Measurements from ENCODE around the gene LRRFIP1.

LRRFIP1 gene

DNA sequence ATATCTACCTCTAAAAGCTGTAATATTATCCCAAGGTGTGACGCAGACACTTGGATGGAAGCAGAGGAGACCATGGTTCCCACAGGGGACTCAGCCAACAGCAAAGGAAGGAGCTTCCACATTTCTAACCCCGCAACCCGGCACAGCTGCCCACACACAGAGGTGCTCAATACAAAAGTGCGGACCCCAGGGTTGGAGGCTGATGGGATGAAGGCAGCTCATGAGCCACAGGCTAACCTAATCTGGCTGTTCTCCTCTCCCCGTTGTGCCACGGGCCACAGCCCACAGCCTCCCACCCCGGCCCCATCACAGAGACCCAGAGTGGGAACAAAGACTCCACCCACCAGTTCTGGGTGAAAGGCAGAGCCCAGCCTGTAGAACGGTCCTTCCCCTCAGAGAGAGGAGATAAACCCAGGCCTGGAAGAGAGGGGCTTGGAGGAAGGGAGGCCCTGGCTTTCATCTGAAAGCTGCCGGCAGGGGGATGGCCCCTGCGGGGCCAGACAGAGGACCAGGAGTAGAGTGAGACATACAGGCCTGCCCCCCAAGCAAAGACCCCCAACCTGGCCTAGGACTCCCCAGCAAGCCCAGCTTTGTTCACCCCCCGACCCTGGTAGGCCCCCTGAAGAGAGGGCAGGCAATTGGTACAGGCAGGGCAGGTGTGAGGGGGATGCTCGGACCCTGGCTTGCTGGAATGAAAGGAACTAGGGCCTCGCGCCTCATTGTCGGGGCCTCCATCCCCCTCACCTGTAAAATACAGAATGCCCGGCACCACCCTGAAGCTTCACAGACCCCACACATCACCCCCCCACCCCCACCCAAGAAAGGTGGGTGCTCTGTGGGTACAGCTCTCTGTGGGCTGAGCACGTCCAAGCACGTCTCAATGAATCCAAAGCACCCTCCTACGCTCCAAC is 43.7 kb upstream of the LRRFIP1 start:
- no peak overlapping the region for H3K4me3 Mint-ChIP-seq
- H3K27me3 Mint-ChIP-seq (ENCODE audit: low read depth): no peaks in the 10 kb centered on the region
- no peak overlapping the region for H3K27ac Mint-ChIP-seq
- peaks cover 3% of the 10 kb centered on the region for H3K36me3 Mint-ChIP-seq (ENCODE audit: low read depth)
- H3K4me1 Mint-ChIP-seq: peaks cover 25% of the 10 kb centered on the region
- no peaks in the 10 kb centered on the region for H3K9me3 Mint-ChIP-seq
- TF ChIP-seq, protein P1, sequence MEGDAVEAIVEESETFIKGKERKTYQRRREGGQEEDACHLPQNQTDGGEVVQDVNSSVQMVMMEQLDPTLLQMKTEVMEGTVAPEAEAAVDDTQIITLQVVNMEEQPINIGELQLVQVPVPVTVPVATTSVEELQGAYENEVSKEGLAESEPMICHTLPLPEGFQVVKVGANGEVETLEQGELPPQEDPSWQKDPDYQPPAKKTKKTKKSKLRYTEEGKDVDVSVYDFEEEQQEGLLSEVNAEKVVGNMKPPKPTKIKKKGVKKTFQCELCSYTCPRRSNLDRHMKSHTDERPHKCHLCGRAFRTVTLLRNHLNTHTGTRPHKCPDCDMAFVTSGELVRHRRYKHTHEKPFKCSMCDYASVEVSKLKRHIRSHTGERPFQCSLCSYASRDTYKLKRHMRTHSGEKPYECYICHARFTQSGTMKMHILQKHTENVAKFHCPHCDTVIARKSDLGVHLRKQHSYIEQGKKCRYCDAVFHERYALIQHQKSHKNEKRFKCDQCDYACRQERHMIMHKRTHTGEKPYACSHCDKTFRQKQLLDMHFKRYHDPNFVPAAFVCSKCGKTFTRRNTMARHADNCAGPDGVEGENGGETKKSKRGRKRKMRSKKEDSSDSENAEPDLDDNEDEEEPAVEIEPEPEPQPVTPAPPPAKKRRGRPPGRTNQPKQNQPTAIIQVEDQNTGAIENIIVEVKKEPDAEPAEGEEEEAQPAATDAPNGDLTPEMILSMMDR (IDR thresholded peaks at IDR 0.05; ENCODE audit: unreplicated experiment in 3 of 3): no peak

GRCh38 chr2:237585590-237586221 is 41.7 kb upstream of the LRRFIP1 start:
- TF ChIP-seq, protein P1 (IDR thresholded peaks at IDR 0.05; ENCODE audit: unreplicated experiment in 3 of 3): no peak

DNA sequence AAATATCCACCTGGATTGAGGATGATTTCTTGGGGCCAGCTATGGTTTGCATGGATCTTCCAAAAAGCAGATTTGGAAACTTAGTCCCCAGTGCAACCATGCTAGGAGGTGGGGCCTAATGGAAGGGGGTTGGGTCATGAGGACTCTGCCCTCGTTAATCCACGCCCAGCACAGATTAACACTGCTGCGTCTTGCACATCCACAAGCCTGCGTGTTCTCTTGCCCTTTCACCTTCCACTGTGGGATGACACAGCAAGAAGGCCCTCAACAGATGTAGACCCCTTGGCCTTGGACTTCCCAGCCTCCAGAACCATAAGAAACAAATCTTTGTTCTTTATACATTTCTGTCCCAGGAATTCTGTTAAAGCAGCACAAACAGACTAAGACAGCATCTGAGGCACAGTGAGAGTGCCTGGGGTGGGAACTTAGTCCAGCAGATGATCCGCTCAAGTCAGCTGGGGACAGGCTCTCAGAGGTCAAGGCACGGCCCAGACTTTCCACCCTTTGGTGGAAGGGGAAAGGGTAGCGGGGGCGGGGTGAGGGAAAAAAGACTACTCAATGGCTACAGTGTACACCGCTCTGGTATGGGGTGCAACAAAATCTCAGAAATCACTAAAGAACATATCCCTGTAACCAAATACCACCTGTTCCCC is 39.2 kb upstream of the LRRFIP1 start:
- Mint-ChIP-seq H3K36me3 (ENCODE audit: low read depth) (peaks cover 3% of the 10 kb centered on the region), H3K4me3 (no peak overlapping the region), H3K4me1 (peaks cover 34% of the 10 kb centered on the region), H3K27ac (peak overlapping the region in 1 of 3 experiments; percentile 56), H3K27me3 (ENCODE audit: low read depth) (no peaks in the 10 kb centered on the region), H3K9me3 (no peaks in the 10 kb centered on the region)
- TF ChIP-seq, protein P1 (IDR thresholded peaks at IDR 0.05; ENCODE audit: unreplicated experiment in 3 of 3): no peak

More at GRCh38 chr2:237585590-237586221, 41.7 kb upstream of the LRRFIP1 start:
- H3K9me3 Mint-ChIP-seq: no peaks in the 10 kb centered on the region
- H3K36me3 Mint-ChIP-seq (ENCODE audit: low read depth): peaks cover 3% of the 10 kb centered on the region
- no peak overlapping the region for H3K27ac Mint-ChIP-seq
- no peaks in the 10 kb centered on the region for H3K27me3 Mint-ChIP-seq (ENCODE audit: low read depth)
- H3K4me3 Mint-ChIP-seq: no peak overlapping the region
- H3K4me1 Mint-ChIP-seq: peaks cover 36% of the 10 kb centered on the region

DNA sequence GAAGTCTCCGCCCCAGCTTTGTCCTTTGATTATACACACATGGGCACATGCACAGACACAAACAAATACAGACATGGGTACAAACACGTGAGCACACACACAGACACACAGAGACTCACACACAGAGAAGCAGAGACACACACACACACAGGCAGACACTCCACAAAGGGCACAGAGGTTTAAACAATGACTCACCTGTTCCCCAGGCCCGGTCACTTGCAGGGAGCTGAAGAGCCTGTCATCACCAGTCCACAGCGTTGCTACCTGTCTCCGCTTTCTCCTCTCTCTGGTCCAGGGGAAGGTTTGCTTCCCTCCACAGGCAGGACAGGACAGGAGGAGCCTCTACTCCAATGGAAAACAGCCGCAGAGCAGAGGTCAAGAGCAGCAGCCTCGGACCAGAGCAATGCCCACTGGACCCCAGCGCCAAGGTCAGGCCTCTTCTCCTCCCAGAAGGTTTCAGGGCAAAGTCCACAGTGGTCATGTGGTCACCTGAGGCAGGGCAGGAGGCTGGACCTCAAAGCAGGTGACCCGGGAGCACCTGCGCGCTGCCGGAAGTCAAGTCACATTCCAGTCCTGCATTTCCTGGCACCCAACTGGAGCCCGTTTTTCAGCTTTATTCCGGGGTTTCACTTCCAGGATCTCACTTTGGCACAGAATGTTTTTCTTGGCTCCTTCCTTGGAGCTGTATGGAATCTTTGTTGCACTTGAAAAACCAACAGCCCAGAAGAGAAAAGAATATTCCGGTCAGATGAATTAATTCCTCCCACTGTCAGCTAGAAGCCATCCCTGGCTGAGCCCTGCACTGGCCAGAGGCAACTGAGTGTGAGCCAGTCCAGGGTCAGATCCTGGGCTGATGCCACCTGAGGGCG is 36.9 kb upstream of the LRRFIP1 start, which contains the start of gene RAB17:
Gene RAB17 (minus strand): TSS at position 463 of the 869 bp plus-strand sequence. CDS start 4,580 bp downstream, outside the sequence.
- Mint-ChIP-seq H3K27ac (peak within 1 kb of the TSS; percentile 38 to 89 (median 68)), H3K9me3 (no peaks in the 10 kb centered on the region), H3K4me1 (peaks cover 49% of the 10 kb centered on the region), H3K4me3 (peak within 1 kb of the TSS; percentile 42 to 52 (median 46)), H3K36me3 (ENCODE audit: low read depth) (peaks cover 3% of the 10 kb centered on the region), H3K27me3 (ENCODE audit: low read depth) (peaks cover 4% of the 10 kb centered on the region)
- TF ChIP-seq, protein P1 (IDR thresholded peaks at IDR 0.05; ENCODE audit: unreplicated experiment in 3 of 3): no peak

DNA sequence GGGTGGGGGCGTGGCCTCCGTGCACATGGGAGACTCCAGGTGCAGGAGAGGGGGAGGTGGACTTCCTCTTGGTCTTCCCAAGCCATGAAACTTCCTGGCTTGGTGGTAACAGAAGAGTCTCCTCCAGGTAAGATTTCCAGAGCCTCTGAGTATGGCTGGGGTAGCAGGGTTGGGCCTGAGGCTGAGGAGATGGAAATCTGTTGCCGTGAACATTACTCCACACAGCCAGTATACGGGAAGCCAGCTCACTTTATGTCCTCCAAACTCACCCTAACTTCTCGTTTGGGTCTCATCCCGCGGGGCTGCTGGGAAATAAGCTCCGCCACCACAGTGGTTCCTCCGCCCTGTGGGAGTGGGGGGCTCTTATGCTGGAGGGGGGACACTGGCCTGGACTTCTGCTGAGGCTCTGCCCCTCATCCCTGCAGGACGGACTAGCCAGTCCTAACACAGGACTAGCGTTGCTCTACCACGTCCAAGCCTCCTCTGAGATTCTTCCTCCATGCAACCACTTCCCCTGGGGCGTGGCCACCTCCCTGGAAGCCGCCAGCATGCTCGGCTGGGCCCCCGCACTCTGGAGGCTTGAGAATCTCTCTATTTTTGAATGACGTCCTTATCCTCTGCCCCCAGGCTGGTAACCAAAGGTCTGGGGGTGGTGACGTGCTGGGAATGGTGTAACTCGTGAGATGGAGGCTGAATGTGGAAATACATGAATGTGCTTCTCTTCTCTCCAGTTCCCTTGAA is 36.1 kb upstream of the LRRFIP1 start:
- Mint-ChIP-seq H3K4me3 (peak overlapping the region in 2 of 3 experiments; percentile 14 to 46), H3K27ac (peak overlapping the region; percentile 38 to 89 (median 60)), H3K36me3 (ENCODE audit: low read depth) (peaks cover 3% of the 10 kb centered on the region), H3K9me3 (no peaks in the 10 kb centered on the region), H3K27me3 (ENCODE audit: low read depth) (peaks cover 4% of the 10 kb centered on the region), H3K4me1 (peaks cover 47% of the 10 kb centered on the region)
- TF ChIP-seq, protein P1 (IDR thresholded peaks at IDR 0.05; ENCODE audit: unreplicated experiment in 3 of 3): no peak
